ENCODE measurements around the gene GATAD2B. TPM values are rescaled to one million over a fixed set of nuclear protein-coding genes. Genes with fewer than 3 reads are reported as not detected.

Gene GATAD2B
- total RNA-seq, 5 donors from 2014 or later (not counting 1 experiment from before 2014, with no cell fraction given): 94.6 to 107 (median 103) TPM

GRCh38 chr1:153776845-153777370 lies 145.9 kb downstream of the GATAD2B start:
- no peaks in the 10 kb centered on the region for H3K9me3 Mint-ChIP-seq
- peaks cover 4% of the 10 kb centered on the region for H3K36me3 Mint-ChIP-seq
- no peaks in the 10 kb centered on the region for H3K9me3 ChIP-seq
- peak overlapping the region; percentile 56 to 81 (median 61) for H3K4me3 Mint-ChIP-seq
- H3K27me3 ChIP-seq (replicated peaks in 1 of 2; ENCODE audit: control insufficient read depth in 2 of 2, extremely low read depth in 1 of 2, insufficient read depth in 2 of 2, low read length in 1 of 2): no peaks in the 10 kb centered on the region
- POLR2A ChIA-PET: no interaction called here
- peaks cover 5 to 11% of the 10 kb centered on the region in 2 donors for H3K36me3 ChIP-seq (ENCODE audit: control insufficient read depth in 2 of 2, extremely low read depth in 1 of 2, insufficient read depth in 1 of 2, low read length in 1 of 2)
- peak overlapping the region in 1 of 2 donors; percentile 11 for H3K27ac Mint-ChIP-seq
- peaks cover 18 to 35% (median 25%) of the 10 kb centered on the region in 3 donors for H3K4me1 Mint-ChIP-seq
- no peaks in the 10 kb centered on the region for H3K27me3 Mint-ChIP-seq
- no peak overlapping the region for H3K4me3 ChIP-seq (ENCODE audit: control insufficient read depth in 1 of 2, extremely low read depth in 1 of 2, low read length in 1 of 2)
- peaks cover 0 to 43% of the 10 kb centered on the region in 2 experiments for H3K4me1 ChIP-seq (ENCODE audit: control insufficient read depth in 1 of 2, extremely low read depth in 1 of 2, insufficient read depth in 2 of 2, low read length in 2 of 2)
- H3K27ac ChIP-seq (ENCODE audit: low read length): no peak overlapping the region
- ATAC-seq (replicated peaks in 1 of 4) (no peak), DNase-seq (no peak)
- WGBS (ENCODE audit: insufficient coverage): 100% methylated on average over 1 of the region's 10 CpGs
- CTCF ChIA-PET: no interaction called here

- Histone ChIP-seq H3K27ac (ENCODE audit: low read length) (peak overlapping the region; percentile 32), H3K4me1 (ENCODE audit: control insufficient read depth in 1 of 2, extremely low read depth in 1 of 2, insufficient read depth in 2 of 2, low read length in 2 of 2) (peaks cover 0 to 43% of the 10 kb centered on the region in 2 experiments), H3K27me3 (replicated peaks in 1 of 2; ENCODE audit: control insufficient read depth in 2 of 2, extremely low read depth in 1 of 2, insufficient read depth in 2 of 2, low read length in 1 of 2) (no peaks in the 10 kb centered on the region), H3K9me3 (no peaks in the 10 kb centered on the region), H3K4me3 (ENCODE audit: control insufficient read depth in 1 of 2, extremely low read depth in 1 of 2, low read length in 1 of 2) (peak overlapping the region; percentile 69 to 72), H3K36me3 (ENCODE audit: control insufficient read depth in 2 of 2, extremely low read depth in 1 of 2, insufficient read depth in 1 of 2, low read length in 1 of 2) (peaks cover 5 to 11% of the 10 kb centered on the region in 2 donors)
- Mint-ChIP-seq H3K27me3 (no peaks in the 10 kb centered on the region), H3K9me3 (no peaks in the 10 kb centered on the region), H3K27ac (peak overlapping the region; percentile 61 to 67), H3K4me1 (peaks cover 18 to 35% (median 25%) of the 10 kb centered on the region in 3 donors), H3K4me3 (peak overlapping the region; percentile 73 to 81 (median 80)), H3K36me3 (peaks cover 4% of the 10 kb centered on the region)
- CTCF ChIA-PET: no interaction called here
- DNase-seq (no peak), ATAC-seq (replicated peaks in 1 of 4) (no peak)
- 91% methylated on average over 9 of the region's 10 CpGs for WGBS (ENCODE audit: insufficient coverage)
- POLR2A ChIA-PET: no interaction called here
These were observed 146.4 kb downstream of the GATAD2B start for GRCh38 chr1:153776352-153776751.

- Mint-ChIP-seq H3K9me3 (no peaks in the 10 kb centered on the region), H3K27ac (peak overlapping the region; percentile 74 to 89), H3K4me1 (peaks cover 18 to 35% (median 25%) of the 10 kb centered on the region in 3 donors), H3K4me3 (peak overlapping the region; percentile 80 to 83 (median 81)), H3K36me3 (peaks cover 8% of the 10 kb centered on the region), H3K27me3 (no peaks in the 10 kb centered on the region)
- ChIA-PET CTCF (interaction anchor here in 1 of 2 donors (0.6 kb wide), 1 partner anchor 10 kb away, joined by 4 read pairs; no protein-coding TSS in a partner anchor), POLR2A (interaction anchor here (0.6 to 1.1 kb wide), 6 partner anchors 10 to 382 kb away, joined by 3 to 7 read pairs (median 4); partner anchors contain the start of gene CREB3L4 (in 1 of the 2))
- Histone ChIP-seq H3K36me3 (ENCODE audit: control insufficient read depth in 2 of 2, extremely low read depth in 1 of 2, insufficient read depth in 1 of 2, low read length in 1 of 2) (peaks cover 5 to 12% of the 10 kb centered on the region in 2 donors), H3K27me3 (replicated peaks in 1 of 2; ENCODE audit: control insufficient read depth in 2 of 2, extremely low read depth in 1 of 2, insufficient read depth in 2 of 2, low read length in 1 of 2) (no peaks in the 10 kb centered on the region), H3K9me3 (no peaks in the 10 kb centered on the region), H3K4me3 (ENCODE audit: control insufficient read depth in 1 of 2, extremely low read depth in 1 of 2, low read length in 1 of 2) (peak overlapping the region; percentile 69 to 72), H3K4me1 (ENCODE audit: control insufficient read depth in 1 of 2, extremely low read depth in 1 of 2, insufficient read depth in 2 of 2, low read length in 2 of 2) (peaks cover 0 to 43% of the 10 kb centered on the region in 2 experiments), H3K27ac (ENCODE audit: low read length) (peak overlapping the region; percentile 63)
- DNase-seq: peak in 34 of 35 experiments; percentile 19 to 72 (median 50)
- peak; percentile 76 to 82 (median 76) for ATAC-seq (replicated peaks in 1 of 4)
- WGBS (ENCODE audit: insufficient coverage): under 1% methylated on average over 79 of the region's 83 CpGs
These were observed 147.1 kb downstream of the GATAD2B start for GRCh38 chr1:153775458-153776327.

- Mint-ChIP-seq H3K4me1 (peaks cover 18 to 35% (median 25%) of the 10 kb centered on the region in 3 donors), H3K27ac (peak within 1 kb of the TSS; percentile 84 to 89), H3K4me3 (peak within 1 kb of the TSS; percentile 80 to 83 (median 81)), H3K36me3 (peaks cover 8% of the 10 kb centered on the region), H3K27me3 (no peaks in the 10 kb centered on the region), H3K9me3 (no peaks in the 10 kb centered on the region)
- Histone ChIP-seq H3K4me3 (ENCODE audit: control insufficient read depth in 1 of 2, extremely low read depth in 1 of 2, low read length in 1 of 2) (peak within 1 kb of the TSS; percentile 69 to 72), H3K9me3 (no peaks in the 10 kb centered on the region), H3K27me3 (replicated peaks in 1 of 2; ENCODE audit: control insufficient read depth in 2 of 2, extremely low read depth in 1 of 2, insufficient read depth in 2 of 2, low read length in 1 of 2) (no peaks in the 10 kb centered on the region), H3K4me1 (ENCODE audit: control insufficient read depth in 1 of 2, extremely low read depth in 1 of 2, insufficient read depth in 2 of 2, low read length in 2 of 2) (peaks cover 0 to 43% of the 10 kb centered on the region in 2 experiments), H3K36me3 (ENCODE audit: control insufficient read depth in 2 of 2, extremely low read depth in 1 of 2, insufficient read depth in 1 of 2, low read length in 1 of 2) (peaks cover 5 to 19% of the 10 kb centered on the region in 2 donors), H3K27ac (ENCODE audit: low read length) (peak within 1 kb of the TSS; percentile 63)
- 15% methylated on average over 24 of the region's 35 CpGs for WGBS (ENCODE audit: insufficient coverage)
- ChIA-PET POLR2A (interaction anchor here in 1 of 2 donors (0.8 to 1.1 kb wide), 3 partner anchors 149 to 383 kb away, joined by 3 to 7 read pairs (median 6); partner anchors contain the start of gene CREB3L4), CTCF (interaction anchor here in 1 of 2 donors (0.6 kb wide), 1 partner anchor 9 kb away, joined by 4 read pairs; no protein-coding TSS in a partner anchor)
- peak in 2 of 35 experiments; percentile 10 to 20 for DNase-seq
- peak; percentile 29 to 43 (median 35) for ATAC-seq (replicated peaks in 1 of 4)
These were observed 147.9 kb downstream of the GATAD2B start, which contains the start of gene SLC27A3 for GRCh38 chr1:153774780-153775457. TSS of gene SLC27A3 (plus strand) at chr1:153775407. CDS start at chr1:153775498, 91 bp downstream.

- no peak overlapping the region for H3K27ac ChIP-seq (ENCODE audit: low read length)
- H3K4me3 ChIP-seq (ENCODE audit: control insufficient read depth in 1 of 2, extremely low read depth in 1 of 2, low read length in 1 of 2): no peak overlapping the region
- DNase-seq (no peak), ATAC-seq (replicated peaks in 1 of 4) (no peak)
- peaks cover 0 to 43% of the 10 kb centered on the region in 2 experiments for H3K4me1 ChIP-seq (ENCODE audit: control insufficient read depth in 1 of 2, extremely low read depth in 1 of 2, insufficient read depth in 2 of 2, low read length in 2 of 2)
- 87% methylated on average over 4 of the region's 8 CpGs for WGBS (ENCODE audit: insufficient coverage)
- ChIA-PET POLR2A (no interaction called here), CTCF (no interaction called here)
- Mint-ChIP-seq H3K27ac (peak overlapping the region; percentile 46 to 87), H3K4me1 (peaks cover 18 to 35% (median 25%) of the 10 kb centered on the region in 3 donors), H3K27me3 (no peaks in the 10 kb centered on the region), H3K9me3 (no peaks in the 10 kb centered on the region), H3K36me3 (peaks cover 16% of the 10 kb centered on the region), H3K4me3 (peak overlapping the region; percentile 80 to 83 (median 81))
- peaks cover 5 to 24% of the 10 kb centered on the region in 2 donors for H3K36me3 ChIP-seq (ENCODE audit: control insufficient read depth in 2 of 2, extremely low read depth in 1 of 2, insufficient read depth in 1 of 2, low read length in 1 of 2)
- H3K9me3 ChIP-seq: no peaks in the 10 kb centered on the region
- H3K27me3 ChIP-seq (replicated peaks in 1 of 2; ENCODE audit: control insufficient read depth in 2 of 2, extremely low read depth in 1 of 2, insufficient read depth in 2 of 2, low read length in 1 of 2): no peaks in the 10 kb centered on the region
These were observed 148.7 kb downstream of the GATAD2B start for GRCh38 chr1:153774026-153774595.

Data from T-cell (primary cell).